Nephron progenitor cell (in vitro differentiated cells): Measurements from ENCODE around the gene ACBD4.

Experiments used
- DNase-seq: peaks from one replicate; pipeline ENCODE4 v3.0.0; 2021
- H3K27ac Mint-ChIP-seq: 2 replicates; pipeline ENCODE4 v1.8.0; 2021; ENCODE audit warnings: mild to moderate bottlenecking, moderate library complexity, mixed read lengths
- H3K27me3 Mint-ChIP-seq: 2 replicates; pipeline ENCODE4 v1.8.0; 2021; ENCODE audit warnings: mild to moderate bottlenecking, low read depth, mixed read lengths; ENCODE audit not compliant: poor library complexity
- H3K36me3 Mint-ChIP-seq: 2 replicates; pipeline ENCODE4 v1.8.0; 2021; ENCODE audit warnings: low read depth, mixed read lengths
- H3K4me1 Mint-ChIP-seq: 2 replicates; pipeline ENCODE4 v1.8.0; 2021; ENCODE audit warnings: mixed read lengths
- H3K4me3 Mint-ChIP-seq: 2 replicates; pipeline ENCODE4 v1.8.0; 2021; ENCODE audit warnings: mild to moderate bottlenecking, moderate library complexity, mixed read lengths
- H3K9me3 Mint-ChIP-seq: 2 replicates; pipeline ENCODE4 v1.8.0; 2021; ENCODE audit warnings: mild to moderate bottlenecking, moderate library complexity, mixed read lengths
- TF ChIP-seq, protein P1 (sequence below): fragments of 200-600 bp; sonication (generic); IDR thresholded peaks from 2 replicates; pipeline ENCODE4 v1.5.0; 2021; ENCODE audit warnings: antibody characterized with exemption

Gene ACBD4

DNA sequence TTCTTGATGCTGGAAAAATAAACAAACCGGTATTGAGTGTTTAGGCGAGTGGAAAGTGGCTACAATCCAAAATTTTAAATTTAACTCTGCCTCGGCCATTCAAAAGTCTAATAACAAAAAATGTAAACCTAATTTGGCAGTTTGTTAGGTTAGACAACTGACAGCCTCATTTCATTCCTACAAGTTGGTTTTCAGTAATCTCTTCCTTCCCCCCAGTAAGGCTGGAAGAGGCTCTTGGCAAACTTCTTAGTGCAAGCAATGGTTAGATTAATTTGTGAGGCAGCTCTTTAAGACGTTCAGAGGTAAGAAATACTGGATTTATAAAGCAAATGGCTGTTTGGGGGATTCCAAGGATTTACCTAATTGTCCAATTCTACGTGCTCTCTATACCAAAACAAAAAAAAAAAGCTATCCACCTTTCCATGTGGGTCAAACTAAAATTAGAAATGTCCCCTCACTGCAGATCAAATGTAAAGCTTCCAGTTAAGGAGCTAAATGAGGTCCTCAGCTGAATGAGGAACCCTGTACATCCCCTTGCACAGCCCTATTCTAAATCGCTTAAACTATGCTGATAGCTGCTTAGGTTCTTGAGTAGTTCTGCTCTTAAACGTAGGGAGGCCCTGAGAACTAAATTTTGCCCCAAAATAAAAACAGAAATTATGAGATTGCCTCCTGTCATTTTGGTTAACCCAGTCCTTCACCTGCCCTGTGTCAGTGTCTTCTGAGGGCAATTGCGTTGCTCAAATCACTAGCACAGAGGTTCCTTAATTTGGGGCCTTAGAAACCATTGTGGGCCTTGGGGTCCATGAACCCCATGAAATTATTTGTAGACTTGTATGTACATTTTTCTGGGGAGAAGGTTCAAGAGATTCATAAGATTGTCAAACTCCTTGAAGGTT, 15.7 kb downstream of the ACBD4 start:
- peaks cover 8% of the 10 kb centered on the region for H3K36me3 Mint-ChIP-seq
- peaks cover 39% of the 10 kb centered on the region for H3K4me1 Mint-ChIP-seq
- no peaks in the 10 kb centered on the region for H3K9me3 Mint-ChIP-seq
- peak overlapping the region; percentile 100 for H3K4me3 Mint-ChIP-seq
- peak overlapping the region; percentile 41 for H3K27ac Mint-ChIP-seq
- DNase-seq = no peak
- H3K27me3 Mint-ChIP-seq = peaks cover 12% of the 10 kb centered on the region
- TF ChIP-seq, protein P1, sequence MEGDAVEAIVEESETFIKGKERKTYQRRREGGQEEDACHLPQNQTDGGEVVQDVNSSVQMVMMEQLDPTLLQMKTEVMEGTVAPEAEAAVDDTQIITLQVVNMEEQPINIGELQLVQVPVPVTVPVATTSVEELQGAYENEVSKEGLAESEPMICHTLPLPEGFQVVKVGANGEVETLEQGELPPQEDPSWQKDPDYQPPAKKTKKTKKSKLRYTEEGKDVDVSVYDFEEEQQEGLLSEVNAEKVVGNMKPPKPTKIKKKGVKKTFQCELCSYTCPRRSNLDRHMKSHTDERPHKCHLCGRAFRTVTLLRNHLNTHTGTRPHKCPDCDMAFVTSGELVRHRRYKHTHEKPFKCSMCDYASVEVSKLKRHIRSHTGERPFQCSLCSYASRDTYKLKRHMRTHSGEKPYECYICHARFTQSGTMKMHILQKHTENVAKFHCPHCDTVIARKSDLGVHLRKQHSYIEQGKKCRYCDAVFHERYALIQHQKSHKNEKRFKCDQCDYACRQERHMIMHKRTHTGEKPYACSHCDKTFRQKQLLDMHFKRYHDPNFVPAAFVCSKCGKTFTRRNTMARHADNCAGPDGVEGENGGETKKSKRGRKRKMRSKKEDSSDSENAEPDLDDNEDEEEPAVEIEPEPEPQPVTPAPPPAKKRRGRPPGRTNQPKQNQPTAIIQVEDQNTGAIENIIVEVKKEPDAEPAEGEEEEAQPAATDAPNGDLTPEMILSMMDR = no peak

DNA sequence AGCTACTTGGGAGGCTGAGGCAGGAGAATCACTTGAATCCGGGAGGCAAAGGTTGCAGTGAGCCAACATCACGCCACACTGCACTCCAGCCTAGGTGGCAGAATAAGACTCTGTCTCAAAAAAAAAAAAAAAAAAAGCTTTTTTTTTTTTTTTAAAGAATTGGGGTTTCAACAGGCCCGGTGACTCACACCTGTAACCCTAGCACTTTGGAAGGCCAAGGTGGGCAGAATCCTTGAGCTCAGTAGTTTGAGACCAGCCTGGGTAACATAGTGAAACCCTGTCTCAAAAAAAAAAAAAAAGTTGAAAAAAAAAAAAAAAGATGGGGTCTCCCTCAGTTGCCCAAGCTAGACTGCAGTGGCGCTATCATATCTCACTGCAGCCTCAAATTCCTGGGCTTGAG, 19.5 kb downstream of the ACBD4 start:
- Mint-ChIP-seq H3K9me3 (no peaks in the 10 kb centered on the region), H3K4me1 (peaks cover 49% of the 10 kb centered on the region), H3K36me3 (peaks cover 23% of the 10 kb centered on the region), H3K27me3 (peaks cover 2% of the 10 kb centered on the region), H3K4me3 (no peak overlapping the region), H3K27ac (peak overlapping the region; percentile 50)
- TF ChIP-seq, protein P1 = no peak
- no peak for DNase-seq

DNA sequence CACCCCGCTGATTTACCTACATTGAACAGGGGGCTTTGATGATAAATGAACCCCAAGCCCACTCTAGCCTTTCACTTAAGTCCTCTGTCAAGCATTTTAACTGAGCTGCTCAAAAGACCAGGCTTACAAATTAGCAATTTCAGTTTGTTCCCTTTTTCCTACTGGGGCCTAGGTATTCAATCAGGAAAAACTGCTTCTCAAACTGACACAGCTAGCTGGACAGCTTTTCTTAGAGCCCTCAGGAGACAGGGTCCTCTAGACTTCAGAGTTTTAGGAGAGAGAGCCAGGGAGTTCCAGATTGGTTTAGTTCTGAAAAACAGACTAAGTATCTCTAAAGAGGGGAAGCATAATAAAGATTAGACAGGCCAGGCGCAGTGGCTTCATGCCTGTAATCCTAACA, 20.0 kb downstream of the ACBD4 start:
- H3K9me3 Mint-ChIP-seq = no peaks in the 10 kb centered on the region
- no peak overlapping the region for H3K4me3 Mint-ChIP-seq
- no peak for DNase-seq
- H3K27ac Mint-ChIP-seq = peak overlapping the region; percentile 50
- TF ChIP-seq, protein P1 = no peak
- peaks cover 51% of the 10 kb centered on the region for H3K4me1 Mint-ChIP-seq
- peaks cover 2% of the 10 kb centered on the region for H3K27me3 Mint-ChIP-seq
- H3K36me3 Mint-ChIP-seq = peaks cover 23% of the 10 kb centered on the region

DNA sequence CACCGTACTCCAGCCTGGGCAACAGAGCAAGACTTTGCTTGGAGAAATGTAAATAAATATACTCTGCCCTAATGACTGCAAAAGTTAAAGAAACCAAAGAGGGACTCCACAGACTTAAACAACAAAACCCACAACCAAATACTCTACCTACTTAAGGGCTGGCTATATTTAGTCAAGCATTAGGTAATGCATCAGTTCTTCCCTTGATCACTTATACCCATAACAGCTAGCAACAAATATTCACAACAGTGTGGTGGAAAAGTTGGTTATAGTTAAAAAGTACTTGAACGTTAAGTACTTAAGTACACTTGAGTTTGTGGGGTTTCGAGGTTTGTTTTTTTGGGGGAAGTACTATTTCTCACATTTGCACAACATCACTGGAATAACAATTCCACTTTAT, 20.8 kb downstream of the ACBD4 start:
- TF ChIP-seq, protein P1 = no peak
- Mint-ChIP-seq H3K9me3 (no peaks in the 10 kb centered on the region), H3K27me3 (peaks cover 2% of the 10 kb centered on the region), H3K27ac (no peak overlapping the region), H3K4me3 (no peak overlapping the region), H3K36me3 (peaks cover 23% of the 10 kb centered on the region), H3K4me1 (peaks cover 45% of the 10 kb centered on the region)
- no peak for DNase-seq

DNA sequence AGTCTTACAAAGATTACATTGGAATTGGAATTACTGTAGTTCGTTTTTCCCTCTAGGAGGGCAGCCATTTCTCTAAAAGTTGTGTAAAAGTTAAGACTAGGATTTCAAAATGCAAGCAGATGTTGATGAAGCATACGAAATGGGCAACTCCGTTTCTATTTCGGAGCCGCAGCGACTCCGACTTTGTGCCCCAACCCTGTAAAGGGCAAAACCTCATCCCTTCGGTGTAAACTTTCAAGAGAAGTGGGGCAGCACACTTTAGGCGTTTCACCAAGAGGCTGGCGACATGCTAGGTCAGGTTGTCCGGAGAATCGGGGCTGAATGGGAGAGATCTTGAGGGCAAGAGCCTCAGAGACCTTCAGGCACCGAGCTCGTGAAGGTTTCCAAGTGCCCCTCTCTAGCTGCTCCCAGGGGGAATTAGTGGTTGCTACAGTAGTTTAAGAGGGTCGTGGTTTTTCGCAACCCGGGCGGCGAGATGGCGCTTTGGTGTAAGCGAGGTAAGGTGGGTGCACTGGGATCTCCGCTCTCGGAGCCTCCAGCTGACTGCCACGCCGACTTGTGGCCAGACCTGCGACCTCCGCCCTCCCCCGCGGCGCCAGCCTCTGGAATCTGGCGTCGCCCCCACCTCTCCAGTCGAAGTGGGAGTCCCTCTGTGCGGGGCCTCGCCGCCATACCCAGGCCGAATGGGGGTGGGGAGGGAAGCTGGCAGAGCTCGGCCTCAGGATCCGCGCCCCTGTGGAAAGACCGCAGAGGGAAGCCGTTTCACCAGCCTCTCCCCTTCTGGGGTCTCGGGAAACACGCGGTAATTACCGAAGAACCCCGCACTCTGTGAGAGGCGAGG, 25.2 kb downstream of the ACBD4 start:
- Mint-ChIP-seq H3K27me3 (peaks cover 2% of the 10 kb centered on the region), H3K4me3 (peak overlapping the region; percentile 94), H3K36me3 (peaks cover 28% of the 10 kb centered on the region), H3K27ac (peak overlapping the region; percentile 98), H3K4me1 (peaks cover 57% of the 10 kb centered on the region), H3K9me3 (no peaks in the 10 kb centered on the region)
- peak; percentile 83 for DNase-seq
- TF ChIP-seq, protein P1 = no peak
